HepG2 (cell line): ENCODE results near the gene C1S. TPM values are rescaled to one million over a fixed set of nuclear protein-coding genes. Genes with fewer than 3 reads are reported as not detected.
A peak's percentile ranks its signal among the peaks of the same experiment; 100 is the strongest.

ENCODE experiments used
- ATF4 ChIP-seq, 2 experiments: fragments of 450-650 bp in 1 of 2; sonication (generic) in 1 of 2; formaldehyde crosslinking; IDR thresholded peaks; 2 replicates each; pipeline versions ENCODE4 v1.5.0 to v1.8.0; 2020 to 2022; ENCODE audit warnings: mild to moderate bottlenecking in 1 of 2, missing genetic modification reagents in 1 of 2
- DDIT3 ChIP-seq: sonication (generic); formaldehyde crosslinking; IDR thresholded peaks from 2 replicates; pipeline ENCODE4 v1.4.0; 2020; ENCODE audit warnings: mild to moderate bottlenecking, missing genetic modification reagents
- HOXA5 ChIP-seq: sonication (generic); formaldehyde crosslinking; IDR thresholded peaks from 2 replicates; pipeline ENCODE4 v1.4.0; 2020; ENCODE audit warnings: missing genetic modification reagents
- KDM5B ChIP-seq: sonication (generic); formaldehyde crosslinking; IDR thresholded peaks from 2 replicates; pipeline ENCODE4 v1.4.0; 2020; ENCODE audit warnings: missing genetic modification reagents, mild to moderate bottlenecking, borderline replicate concordance
- KLF11 ChIP-seq: IDR thresholded peaks from 2 replicates; pipeline ENCODE4 v1.6.1; 2016; ENCODE audit warnings: missing compliant biosample characterization
- MEIS2 ChIP-seq: sonication (generic); formaldehyde crosslinking; IDR thresholded peaks from 2 replicates; pipeline ENCODE4 v1.9.0; 2021; ENCODE audit warnings: mild to moderate bottlenecking, missing genetic modification reagents
- MNT ChIP-seq: fragments of 450-650 bp; IDR thresholded peaks from 2 replicates; pipeline ENCODE4 v1.6.1; 2016
- RCOR2 ChIP-seq: IDR thresholded peaks from 2 replicates; pipeline ENCODE4 v1.6.1; 2016; ENCODE audit warnings: missing biosample characterization, missing genetic modification reagents
- SOX13 ChIP-seq, 3 experiments: fragments of 450-650 bp in 1 of 3; sonication (generic) in 1 of 3; formaldehyde crosslinking in 1 of 3; IDR thresholded peaks in 2 of 3; conservative IDR thresholded peaks in 1 of 3; 2 replicates each; pipeline versions ENCODE4 v1.5.0 to v1.6.1; 2016 to 2020; ENCODE audit warnings: antibody characterized with exemption in 1 of 3, mild to moderate bottlenecking in 1 of 3, missing compliant biosample characterization in 1 of 3, missing genetic modification reagents in 1 of 3, moderate library complexity in 1 of 3
- SPEN ChIP-seq: sonication (generic); formaldehyde crosslinking; IDR thresholded peaks from 2 replicates; pipeline ENCODE4 v1.5.1; 2020; ENCODE audit warnings: low read depth, mild to moderate bottlenecking, missing genetic modification reagents
- SRSF9 ChIP-seq: fragments of 200-400 bp; formaldehyde crosslinking; IDR thresholded peaks from 2 replicates; pipeline ENCODE4 v1.6.1; 2018; ENCODE audit warnings: borderline replicate concordance, mild to moderate bottlenecking, low read depth, low read length; ENCODE audit not compliant: insufficient read depth, poor library complexity, severe bottlenecking
- TEAD2 ChIP-seq: sonication (generic); formaldehyde crosslinking; IDR thresholded peaks from 2 replicates; pipeline ENCODE4 v1.9.0; 2021; ENCODE audit warnings: missing genetic modification reagents
- TRIM24 ChIP-seq: sonication (generic); formaldehyde crosslinking; IDR thresholded peaks from 2 replicates; pipeline ENCODE4 v1.8.0; 2022; ENCODE audit warnings: mild to moderate bottlenecking, missing genetic modification reagents
- ZFP90 ChIP-seq: sonication (generic); formaldehyde crosslinking; IDR thresholded peaks from 2 replicates; pipeline ENCODE4 v1.8.0; 2022; ENCODE audit warnings: missing genetic modification reagents, mild to moderate bottlenecking, inconsistent platforms, borderline replicate concordance
- ZNF17 ChIP-seq: sonication (generic); formaldehyde crosslinking; IDR thresholded peaks from 2 replicates; pipeline ENCODE4 v1.5.0; 2020; ENCODE audit warnings: mild to moderate bottlenecking, missing genetic modification reagents
- ZNF329 ChIP-seq: sonication (generic); formaldehyde crosslinking; IDR thresholded peaks from 2 replicates; pipeline ENCODE4 v1.9.0; 2021; ENCODE audit warnings: low read depth, mild to moderate bottlenecking, missing genetic modification reagents
- ZNF460 ChIP-seq: sonication (generic); formaldehyde crosslinking; IDR thresholded peaks from 2 replicates; pipeline ENCODE4 v1.5.1; 2020; ENCODE audit warnings: missing genetic modification reagents, mild to moderate bottlenecking, borderline replicate concordance
- ZNF572 ChIP-seq: sonication (generic); formaldehyde crosslinking; IDR thresholded peaks from 2 replicates; pipeline ENCODE4 v1.5.1; 2020; ENCODE audit warnings: mild to moderate bottlenecking, missing genetic modification reagents
- ZNF710 ChIP-seq: sonication (generic); formaldehyde crosslinking; IDR thresholded peaks from 2 replicates; pipeline ENCODE4 v1.5.0; 2020; ENCODE audit warnings: mild to moderate bottlenecking, missing genetic modification reagents, borderline replicate concordance
- ZNF737 ChIP-seq: sonication (generic); formaldehyde crosslinking; IDR thresholded peaks from 2 replicates; pipeline ENCODE4 v1.5.0; 2020; ENCODE audit warnings: missing genetic modification reagents, mild to moderate bottlenecking, borderline replicate concordance
- ZNF766 ChIP-seq: sonication (generic); formaldehyde crosslinking; IDR thresholded peaks from 2 replicates; pipeline ENCODE4 v1.5.0; 2020; ENCODE audit warnings: missing genetic modification reagents, borderline replicate concordance
- ZNF784 ChIP-seq: sonication (generic); formaldehyde crosslinking; IDR thresholded peaks from 2 replicates; pipeline ENCODE4 v1.5.1; 2020; ENCODE audit warnings: missing genetic modification reagents, mild to moderate bottlenecking, borderline replicate concordance
- ZNF850 ChIP-seq: sonication (generic); formaldehyde crosslinking; conservative IDR thresholded peaks from 2 replicates; pipeline ENCODE4 v1.9.0; 2021; ENCODE audit warnings: mild to moderate bottlenecking, missing genetic modification reagents
- polyA plus RNA-seq, 8 experiments: library from polyadenylated mRNA; depleted of rRNA in 3 of 8; stranded (reverse) in 7 of 8; unstranded in 1 of 8; fragments of >200 nt; fragmentation: Illumina TruSeq in 4 of 8; extraction: Trizol in 4 of 8; gene quantifications; 2 replicates each; pipeline versions ENCODE4 v1.2.1 to v1.2.3, GENCODE V29; 2011 to 2016; ENCODE audit warnings: low read depth in 4 of 8, missing spikeins in 1 of 8, mixed read lengths in 1 of 8; ENCODE audit not compliant: insufficient read depth in 1 of 8
- total RNA-seq, 5 experiments: library from RNA; depleted of rRNA; stranded (reverse); fragments of >200 nt; fragmentation: Illumina TruSeq; extraction: Trizol; gene quantifications; 2 replicates each; pipeline ENCODE4 v1.2.3, GENCODE V29; 2016; ENCODE audit warnings: low read depth in 1 of 5

The C1S gene
- total and polyA plus RNA-seq, 2 of the 13 experiments (the other 11 are each of a cell fraction or from before 2014, with no cell fraction given): 14.5 to 18.2 TPM

GRCh38 chr12:7018350-7019042 lies 42.0 kb upstream of the C1S start, which contains the start of gene LPCAT3 (continued):
- peak; percentile 56; the same call in 1 of the 2 replicates for TF ChIP-seq ZNF329 (CRISPR knock-in tag)
- peak; percentile 77 for TF ChIP-seq SPEN
- no peak for TF ChIP-seq ZNF460
- TF ChIP-seq ZNF17: no peak
- no peak for TF ChIP-seq ZNF737 (CRISPR knock-in tag)
- TF ChIP-seq ZNF710: 0 out of 2 replicates have a peak, but pooled peaks have one; percentile 21
- TF ChIP-seq SRSF9: no peak
- no peak; the same call in 1 of the 2 replicates for TF ChIP-seq KLF11 (CRISPR knock-in tag)
- TF ChIP-seq KDM5B: peak; percentile 41; the same call in 1 of the 2 replicates
- TF ChIP-seq RCOR2: 0 out of 2 replicates have a peak, but pooled peaks have one; percentile 26
- TF ChIP-seq MEIS2 (CRISPR knock-in tag): no peak; the same call in 1 of the 2 replicates
- TF ChIP-seq SOX13 (IDR thresholded peaks at IDR 0.05): no peak
- peak in 1 of 2 experiments; percentile 43; a peak in 1 of 4 replicates for TF ChIP-seq SOX13 (CRISPR knock-in tag; conservative IDR thresholded peaks at IDR 0.05 in 1 of 2, IDR thresholded peaks at IDR 0.05 in 1 of 2)
- 0 out of 4 replicates have a peak, but pooled peaks of 1 of the 2 experiments have one; percentile 11 for TF ChIP-seq ATF4 (CRISPR knock-in tag; IDR thresholded peaks at IDR 0.05)
- no peak; the same call in 1 of the 2 replicates for TF ChIP-seq MNT
- TF ChIP-seq HOXA5: no peak; the same call in 1 of the 2 replicates
- TF ChIP-seq TEAD2 (CRISPR knock-in tag): no peak
- TF ChIP-seq DDIT3 (CRISPR knock-in tag): no peak
- no peak for TF ChIP-seq TRIM24 (CRISPR knock-in tag)
- TF ChIP-seq ZNF784 (CRISPR knock-in tag): peak; percentile 45; the same call in 1 of the 2 replicates
- no peak for TF ChIP-seq ZNF766 (CRISPR knock-in tag)
- TF ChIP-seq ZNF572 (CRISPR knock-in tag): no peak
- no peak for TF ChIP-seq ZNF850
- TF ChIP-seq ZFP90 (CRISPR knock-in tag): no peak; the same call in 1 of the 2 replicates
